Cardiac fibroblast (primary cell): ENCODE data around the gene ENG.

Experiments
- DNase-seq, 2 donors: peaks; one replicate each; pipeline versions ENCODE4 v3.0.0 to v3.0.0-alpha.2; 2010; ENCODE audit warnings: low read depth in 2 of 2
- H3K4me3 ChIP-seq, 2 donors: replicated peaks in 1 of 2; 1 replicate in 1 of 2; 2 replicates in 1 of 2; pipeline ENCODE4 v1.5.1; 2011; ENCODE audit warnings: low read depth in 2 of 2, low read length in 2 of 2, mild to moderate bottlenecking in 2 of 2, moderate library complexity in 1 of 2
- TF ChIP-seq, protein P1 (sequence below): IDR thresholded peaks from one replicate; pipeline ENCODE4 v1.5.1; 2011; ENCODE audit warnings: low read depth, mild to moderate bottlenecking, low read length, inconsistent platforms

The ENG gene

DNA sequence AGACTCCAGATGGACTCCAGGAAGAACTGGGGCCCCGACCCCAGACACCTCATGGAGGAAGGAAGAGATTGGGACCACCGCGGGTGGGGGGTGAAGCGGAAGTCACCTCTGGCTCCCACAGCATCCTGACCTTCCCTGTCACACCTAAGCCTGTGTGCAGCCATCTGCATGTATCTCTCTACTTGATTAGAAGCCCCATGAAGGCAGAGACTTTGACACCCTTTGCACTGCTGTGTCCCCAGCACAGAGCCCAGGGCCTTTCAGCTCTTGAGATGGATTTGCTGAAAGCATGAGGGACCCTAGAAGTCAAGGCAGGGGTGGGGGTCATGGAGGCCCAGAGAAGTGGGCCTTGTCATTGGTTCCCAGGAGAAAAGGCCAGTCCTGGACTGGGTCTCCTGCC is 2.8 kb upstream of the ENG start:
- TF ChIP-seq, protein P1, sequence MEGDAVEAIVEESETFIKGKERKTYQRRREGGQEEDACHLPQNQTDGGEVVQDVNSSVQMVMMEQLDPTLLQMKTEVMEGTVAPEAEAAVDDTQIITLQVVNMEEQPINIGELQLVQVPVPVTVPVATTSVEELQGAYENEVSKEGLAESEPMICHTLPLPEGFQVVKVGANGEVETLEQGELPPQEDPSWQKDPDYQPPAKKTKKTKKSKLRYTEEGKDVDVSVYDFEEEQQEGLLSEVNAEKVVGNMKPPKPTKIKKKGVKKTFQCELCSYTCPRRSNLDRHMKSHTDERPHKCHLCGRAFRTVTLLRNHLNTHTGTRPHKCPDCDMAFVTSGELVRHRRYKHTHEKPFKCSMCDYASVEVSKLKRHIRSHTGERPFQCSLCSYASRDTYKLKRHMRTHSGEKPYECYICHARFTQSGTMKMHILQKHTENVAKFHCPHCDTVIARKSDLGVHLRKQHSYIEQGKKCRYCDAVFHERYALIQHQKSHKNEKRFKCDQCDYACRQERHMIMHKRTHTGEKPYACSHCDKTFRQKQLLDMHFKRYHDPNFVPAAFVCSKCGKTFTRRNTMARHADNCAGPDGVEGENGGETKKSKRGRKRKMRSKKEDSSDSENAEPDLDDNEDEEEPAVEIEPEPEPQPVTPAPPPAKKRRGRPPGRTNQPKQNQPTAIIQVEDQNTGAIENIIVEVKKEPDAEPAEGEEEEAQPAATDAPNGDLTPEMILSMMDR = no peak
- no peak for DNase-seq
- H3K4me3 ChIP-seq = no peak overlapping the region

DNA sequence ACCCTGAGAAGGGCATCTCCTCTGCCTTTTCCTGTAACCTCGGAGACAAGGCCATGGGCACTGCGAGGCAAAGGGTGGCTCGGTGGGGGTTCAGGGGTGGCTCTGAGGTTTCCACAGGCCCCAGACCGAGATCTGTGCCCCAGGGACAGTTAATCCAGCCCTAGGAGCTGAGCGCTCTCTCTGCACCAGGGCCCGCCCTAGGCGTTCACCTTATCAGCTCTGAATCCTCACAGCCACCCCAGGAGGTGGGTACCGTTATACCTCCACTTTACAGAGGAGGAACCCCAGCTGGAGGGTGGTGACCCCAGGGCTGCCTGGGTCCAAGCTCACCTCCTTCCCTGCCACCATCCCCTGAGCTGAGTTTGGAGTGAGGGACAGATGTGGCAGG is 2.3 kb upstream of the ENG start:
- H3K4me3 ChIP-seq = no peak overlapping the region
- TF ChIP-seq, protein P1 = no peak
- no peak for DNase-seq

DNA sequence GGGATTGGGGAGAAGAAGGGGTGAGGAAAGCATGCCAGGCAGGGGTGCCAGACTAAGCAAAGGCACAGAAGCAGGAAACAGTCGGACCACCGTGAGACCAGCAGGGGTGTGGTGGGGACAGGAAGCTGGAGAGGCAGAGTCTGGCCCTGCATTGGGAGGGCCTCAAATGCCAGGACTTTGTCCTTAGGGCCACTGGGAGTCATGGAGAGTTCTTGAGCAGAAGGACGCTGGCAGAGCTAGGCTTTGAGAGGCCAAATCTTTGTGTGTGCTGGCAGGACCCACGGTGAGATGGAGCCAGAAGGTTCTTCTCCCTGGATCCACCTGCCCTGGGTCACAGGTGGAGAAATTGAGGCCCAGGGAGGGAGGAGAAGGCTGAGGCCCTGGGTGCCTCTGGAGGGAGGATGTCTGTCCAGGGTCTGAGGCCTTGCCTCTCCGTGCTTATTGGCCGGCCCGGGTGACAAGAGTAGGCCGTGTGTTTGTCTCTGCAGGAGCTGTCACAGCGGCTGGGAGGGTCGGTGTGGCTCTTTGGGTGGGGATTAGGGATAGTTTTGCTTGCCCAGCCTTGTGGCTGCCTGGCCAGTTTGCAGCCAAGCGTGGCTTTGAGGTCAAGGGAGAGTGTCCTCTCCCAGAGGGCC is 1.8 kb upstream of the ENG start:
- no peak for DNase-seq
- TF ChIP-seq, protein P1 = no peak
- H3K4me3 ChIP-seq = no peak overlapping the region

DNA sequence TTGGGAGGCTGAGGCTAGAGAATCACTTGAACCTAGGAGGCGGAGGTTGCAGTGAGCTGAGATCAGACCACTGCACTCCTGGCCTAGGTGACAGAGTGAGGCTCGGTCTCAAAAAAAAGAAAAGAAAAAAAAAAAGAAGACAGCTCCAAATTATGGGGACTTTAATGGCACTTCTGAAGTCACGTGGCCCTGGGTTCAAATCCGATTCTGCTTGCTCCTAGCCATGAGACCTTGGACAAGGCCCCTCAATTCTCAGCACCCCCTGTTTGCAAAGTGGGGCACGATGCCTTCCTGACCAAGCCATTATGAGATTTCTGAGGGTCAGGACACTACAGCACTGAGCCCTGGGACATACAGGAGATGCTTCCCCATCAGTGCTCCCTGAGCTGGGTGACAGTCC is 1.1 kb upstream of the ENG start:
- no peak overlapping the region for H3K4me3 ChIP-seq
- TF ChIP-seq, protein P1 = no peak
- DNase-seq = no peak

DNA sequence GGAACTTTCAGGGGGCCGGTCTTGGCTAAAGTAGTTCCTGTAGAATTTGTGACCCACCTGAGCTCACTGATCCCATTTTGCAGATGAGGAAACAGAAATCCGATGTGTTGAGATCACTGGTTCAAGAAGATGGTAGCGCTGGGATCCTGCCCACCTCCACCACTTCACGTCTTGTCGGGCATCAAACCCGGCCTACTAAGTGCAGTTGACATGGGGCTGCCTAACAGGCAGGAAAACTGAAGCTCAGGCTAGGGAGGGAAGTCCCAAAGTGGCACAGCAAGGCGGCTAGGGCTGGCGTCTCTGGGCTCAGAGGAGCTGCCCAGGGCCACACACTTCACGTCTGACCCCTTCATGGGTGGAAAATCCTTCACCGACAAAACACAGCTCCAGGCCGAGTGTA is 502 bp upstream of the ENG start:
- DNase-seq = no peak
- no peak overlapping the region for H3K4me3 ChIP-seq
- TF ChIP-seq, protein P1 = no peak

DNA sequence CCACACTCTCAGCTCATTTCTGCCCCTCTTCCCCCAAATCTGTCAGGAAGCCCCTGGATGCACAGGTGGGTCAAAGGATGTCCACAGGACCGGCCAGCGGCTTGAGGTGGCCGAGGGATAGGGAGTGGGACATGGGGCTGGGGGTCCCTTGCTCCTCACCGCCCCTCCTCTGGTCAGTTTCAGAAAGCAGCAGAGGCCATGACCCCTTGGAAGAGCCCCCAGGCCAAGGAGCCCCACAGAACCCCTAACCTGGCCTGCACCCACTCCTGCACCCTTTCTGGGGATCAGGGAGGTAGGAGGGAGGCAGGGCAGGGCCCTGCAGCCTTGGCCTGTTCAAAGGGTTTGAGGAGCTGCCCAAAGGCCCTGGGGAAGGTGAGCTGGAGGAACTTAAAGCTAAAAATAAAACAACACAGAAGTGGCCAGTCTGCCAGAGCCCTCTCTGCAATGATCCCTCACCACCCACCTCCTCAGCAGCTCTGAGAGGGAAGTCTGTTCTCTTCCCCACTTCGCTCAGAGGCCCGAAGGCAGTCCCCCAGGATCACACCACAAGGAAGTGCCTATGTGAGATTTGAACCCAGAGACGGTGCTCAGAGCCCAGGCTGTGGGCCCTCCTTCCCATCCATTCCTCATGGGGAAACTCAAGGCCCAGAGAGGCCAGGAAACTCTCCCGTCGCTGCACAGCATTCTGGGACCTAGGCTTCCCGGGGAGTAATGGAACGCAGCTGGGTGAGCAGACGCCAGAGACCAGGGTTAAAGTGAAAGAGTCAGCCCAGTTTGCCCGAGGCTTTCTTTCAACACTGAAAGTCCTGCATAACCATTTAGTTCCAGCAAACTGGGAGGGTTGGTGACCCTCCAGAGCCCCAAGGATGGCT is 910 bp downstream of the ENG start:
- DNase-seq = peak in 1 of 2 donors; percentile 39
- TF ChIP-seq, protein P1 = no peak
- H3K4me3 ChIP-seq = peak overlapping the region; percentile 85 to 86
